ENCODE results near the gene SDR39U1. TPM values are rescaled to one million over a fixed set of nuclear protein-coding genes. Genes with fewer than 3 reads are reported as not detected.

The SDR39U1 gene
- total RNA-seq, 1 donor from 2014 or later = 34.9 TPM

DNA sequence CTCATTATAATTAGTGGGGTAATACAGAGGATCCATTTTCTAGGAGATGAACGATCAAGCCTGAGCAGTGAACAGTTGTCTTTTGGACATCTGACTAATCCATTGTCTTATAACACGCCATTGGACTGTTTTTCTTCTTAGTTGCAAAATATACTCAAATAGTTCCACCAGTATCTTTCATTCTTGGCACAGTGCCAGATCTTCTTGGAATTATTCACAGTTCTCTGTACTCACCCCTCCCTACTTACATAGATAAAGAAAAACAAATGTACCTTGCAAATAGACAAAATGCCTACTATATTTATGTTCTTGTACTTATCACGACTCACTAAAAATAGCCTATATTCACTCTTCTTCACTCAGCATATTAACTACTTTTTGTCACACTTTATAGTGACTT lies 16.9 kb downstream of the SDR39U1 start:
- H3K27me3 Mint-ChIP-seq (ENCODE audit: unreplicated experiment) = peaks cover 9% of the 10 kb centered on the region
- no peaks in the 10 kb centered on the region for H3K9me3 Mint-ChIP-seq (ENCODE audit: unreplicated experiment)
- H3K4me3 Mint-ChIP-seq (ENCODE audit: unreplicated experiment) = no peak overlapping the region
- no peak overlapping the region for H3K27ac Mint-ChIP-seq (ENCODE audit: unreplicated experiment)
- peaks cover 5% of the 10 kb centered on the region for H3K36me3 Mint-ChIP-seq (ENCODE audit: low read depth, unreplicated experiment)
- H3K4me1 Mint-ChIP-seq (ENCODE audit: unreplicated experiment) = peaks cover 9% of the 10 kb centered on the region
- TF ChIP-seq, protein P1, sequence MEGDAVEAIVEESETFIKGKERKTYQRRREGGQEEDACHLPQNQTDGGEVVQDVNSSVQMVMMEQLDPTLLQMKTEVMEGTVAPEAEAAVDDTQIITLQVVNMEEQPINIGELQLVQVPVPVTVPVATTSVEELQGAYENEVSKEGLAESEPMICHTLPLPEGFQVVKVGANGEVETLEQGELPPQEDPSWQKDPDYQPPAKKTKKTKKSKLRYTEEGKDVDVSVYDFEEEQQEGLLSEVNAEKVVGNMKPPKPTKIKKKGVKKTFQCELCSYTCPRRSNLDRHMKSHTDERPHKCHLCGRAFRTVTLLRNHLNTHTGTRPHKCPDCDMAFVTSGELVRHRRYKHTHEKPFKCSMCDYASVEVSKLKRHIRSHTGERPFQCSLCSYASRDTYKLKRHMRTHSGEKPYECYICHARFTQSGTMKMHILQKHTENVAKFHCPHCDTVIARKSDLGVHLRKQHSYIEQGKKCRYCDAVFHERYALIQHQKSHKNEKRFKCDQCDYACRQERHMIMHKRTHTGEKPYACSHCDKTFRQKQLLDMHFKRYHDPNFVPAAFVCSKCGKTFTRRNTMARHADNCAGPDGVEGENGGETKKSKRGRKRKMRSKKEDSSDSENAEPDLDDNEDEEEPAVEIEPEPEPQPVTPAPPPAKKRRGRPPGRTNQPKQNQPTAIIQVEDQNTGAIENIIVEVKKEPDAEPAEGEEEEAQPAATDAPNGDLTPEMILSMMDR (IDR thresholded peaks at IDR 0.05; ENCODE audit: unreplicated experiment) = no peak
- no peak for DNase-seq (ENCODE audit: low spot score)

DNA sequence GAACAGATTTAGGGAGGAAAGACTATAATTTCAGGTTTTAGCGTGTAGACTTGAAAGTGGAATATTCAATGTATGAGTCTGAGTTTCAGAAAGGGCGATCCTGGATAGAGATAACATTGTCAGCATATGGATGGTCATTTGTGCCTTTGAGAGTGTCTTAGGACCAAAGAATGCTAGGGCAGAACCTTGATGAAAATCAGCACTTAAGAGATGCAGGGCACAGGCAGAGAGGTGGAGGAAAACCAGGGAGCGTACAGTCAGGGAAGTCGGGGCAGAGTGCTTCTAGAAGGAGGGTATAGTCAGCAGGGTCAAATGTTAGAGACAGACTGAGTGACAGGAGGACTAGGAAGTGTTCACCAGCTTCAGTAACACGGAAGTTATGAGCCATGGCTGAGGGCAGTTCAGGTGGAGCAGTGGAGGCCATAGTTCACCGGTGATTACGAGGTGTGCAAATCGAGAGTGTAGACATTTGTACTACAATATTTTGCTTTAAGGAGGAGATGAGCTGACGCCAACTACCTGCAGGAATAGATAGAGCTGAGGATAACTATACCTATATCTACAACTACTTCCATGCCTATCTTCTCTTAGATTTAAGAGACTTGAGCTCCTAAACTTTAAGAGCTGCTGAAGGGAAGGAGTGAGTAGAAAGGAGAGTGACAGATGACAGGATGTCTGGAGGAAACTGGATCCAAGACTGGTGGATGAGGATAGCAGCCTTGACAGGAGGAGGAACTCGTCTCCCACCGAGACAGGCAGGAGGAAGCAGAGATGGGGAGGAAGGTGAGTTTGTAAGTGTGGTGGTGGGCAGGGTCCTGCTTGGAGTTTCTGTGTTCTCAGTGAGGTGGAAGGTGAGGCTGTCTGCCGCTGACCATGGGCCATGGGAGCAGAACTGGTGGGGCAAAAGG lies 19.6 kb downstream of the SDR39U1 start:
- no peak overlapping the region for H3K4me3 Mint-ChIP-seq (ENCODE audit: unreplicated experiment)
- no peak for DNase-seq (ENCODE audit: low spot score)
- TF ChIP-seq, protein P1 (IDR thresholded peaks at IDR 0.05; ENCODE audit: unreplicated experiment) = no peak
- peaks cover 6% of the 10 kb centered on the region for H3K27me3 Mint-ChIP-seq (ENCODE audit: unreplicated experiment)
- no peaks in the 10 kb centered on the region for H3K9me3 Mint-ChIP-seq (ENCODE audit: unreplicated experiment)
- peaks cover 9% of the 10 kb centered on the region for H3K4me1 Mint-ChIP-seq (ENCODE audit: unreplicated experiment)
- peaks cover 5% of the 10 kb centered on the region for H3K36me3 Mint-ChIP-seq (ENCODE audit: low read depth, unreplicated experiment)
- no peak overlapping the region for H3K27ac Mint-ChIP-seq (ENCODE audit: unreplicated experiment)

DNA sequence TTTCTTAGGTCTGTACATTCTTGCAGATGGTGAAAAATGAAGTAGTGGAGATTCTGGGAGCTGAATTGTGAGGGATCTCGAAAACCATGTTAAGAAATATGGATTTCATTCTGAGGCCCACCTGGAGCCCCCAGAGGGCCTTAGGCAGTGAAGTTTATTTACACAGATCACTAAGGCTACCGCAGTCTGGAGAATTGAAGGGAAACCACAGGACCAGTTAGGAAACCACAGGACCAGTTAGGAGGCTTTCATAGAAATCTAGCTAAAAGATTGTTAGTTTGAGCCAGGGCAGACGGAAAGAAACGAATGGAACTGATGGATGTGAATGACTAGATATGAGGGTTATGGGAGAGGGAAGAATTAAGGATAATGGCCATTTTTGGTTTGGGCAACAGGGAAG lies 20.3 kb downstream of the SDR39U1 start:
- TF ChIP-seq, protein P1 (IDR thresholded peaks at IDR 0.05; ENCODE audit: unreplicated experiment) = no peak
- no peak for DNase-seq (ENCODE audit: low spot score)

DNA sequence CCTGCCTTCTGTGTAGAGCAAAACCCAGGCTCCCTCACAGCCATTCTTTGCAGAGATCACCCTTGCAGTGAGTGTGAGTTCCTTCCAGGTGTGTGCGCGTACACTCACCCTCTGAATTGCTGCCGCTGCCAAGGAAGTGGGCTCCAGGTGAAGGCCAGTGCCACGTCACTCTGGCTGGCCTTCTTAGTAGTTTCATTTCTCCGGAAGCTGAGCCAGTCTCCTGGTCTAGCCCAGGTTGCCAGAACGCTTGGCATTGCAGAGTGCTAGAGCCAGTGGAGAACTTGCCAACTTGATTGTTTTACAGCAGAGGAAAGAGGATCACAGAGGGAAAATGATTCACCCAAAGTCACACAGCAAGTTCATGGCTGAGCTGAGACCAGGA lies 24.1 kb downstream of the SDR39U1 start:
- Mint-ChIP-seq H3K4me3 (ENCODE audit: unreplicated experiment) (no peak overlapping the region), H3K27ac (ENCODE audit: unreplicated experiment) (no peak overlapping the region), H3K27me3 (ENCODE audit: unreplicated experiment) (peaks cover 13% of the 10 kb centered on the region), H3K4me1 (ENCODE audit: unreplicated experiment) (peaks cover 3% of the 10 kb centered on the region), H3K9me3 (ENCODE audit: unreplicated experiment) (no peaks in the 10 kb centered on the region), H3K36me3 (ENCODE audit: low read depth, unreplicated experiment) (peaks cover 24% of the 10 kb centered on the region)
- TF ChIP-seq, protein P1 (IDR thresholded peaks at IDR 0.05; ENCODE audit: unreplicated experiment) = no peak
- no peak for DNase-seq (ENCODE audit: low spot score)

More for the DNA sequence above, 20.3 kb downstream of the SDR39U1 start:
- Mint-ChIP-seq H3K27ac (ENCODE audit: unreplicated experiment) (no peak overlapping the region), H3K4me3 (ENCODE audit: unreplicated experiment) (no peak overlapping the region), H3K9me3 (ENCODE audit: unreplicated experiment) (no peaks in the 10 kb centered on the region), H3K36me3 (ENCODE audit: low read depth, unreplicated experiment) (peaks cover 5% of the 10 kb centered on the region), H3K27me3 (ENCODE audit: unreplicated experiment) (peaks cover 6% of the 10 kb centered on the region), H3K4me1 (ENCODE audit: unreplicated experiment) (peaks cover 9% of the 10 kb centered on the region)

DNA sequence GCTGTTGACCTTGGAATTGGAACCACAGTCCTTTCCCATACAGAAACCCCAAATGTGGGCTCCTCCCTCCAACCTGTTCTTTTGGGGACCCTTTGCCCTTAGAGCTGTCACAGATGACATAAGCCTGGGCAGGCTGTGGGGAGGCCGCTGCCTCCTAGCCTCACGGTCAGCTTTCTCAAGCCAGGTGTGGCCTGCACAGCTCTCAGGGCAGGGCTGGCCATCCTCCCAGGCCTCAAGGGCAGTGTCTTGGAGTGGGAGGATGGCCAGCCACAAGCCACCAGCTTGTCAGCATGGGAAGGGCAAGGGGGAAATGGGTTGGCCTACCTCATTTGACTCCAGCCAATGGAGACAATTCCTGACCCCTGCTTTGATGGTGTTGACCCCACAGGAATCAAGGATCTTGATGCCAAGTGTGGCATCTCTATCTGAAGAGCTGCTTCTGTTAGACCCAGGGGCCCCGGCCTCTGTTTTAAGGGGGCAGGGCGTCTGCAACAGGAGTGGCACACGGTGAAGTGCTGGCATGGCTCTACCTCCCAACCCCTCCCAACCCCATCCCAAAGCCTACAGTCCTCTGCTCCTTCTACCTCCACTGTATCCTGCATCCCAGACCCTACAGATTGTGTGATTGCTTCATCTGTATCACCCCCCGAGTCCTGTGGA lies 24.6 kb downstream of the SDR39U1 start:
- H3K4me3 Mint-ChIP-seq (ENCODE audit: unreplicated experiment) = no peak overlapping the region
- H3K9me3 Mint-ChIP-seq (ENCODE audit: unreplicated experiment) = no peaks in the 10 kb centered on the region
- H3K27me3 Mint-ChIP-seq (ENCODE audit: unreplicated experiment) = peaks cover 14% of the 10 kb centered on the region
- no peak for DNase-seq (ENCODE audit: low spot score)
- TF ChIP-seq, protein P1 (IDR thresholded peaks at IDR 0.05; ENCODE audit: unreplicated experiment) = no peak
- H3K4me1 Mint-ChIP-seq (ENCODE audit: unreplicated experiment) = peaks cover 3% of the 10 kb centered on the region
- peaks cover 28% of the 10 kb centered on the region for H3K36me3 Mint-ChIP-seq (ENCODE audit: low read depth, unreplicated experiment)
- no peak overlapping the region for H3K27ac Mint-ChIP-seq (ENCODE audit: unreplicated experiment)

Measured in endothelial cell (in vitro differentiated cells).